Transverse colon (tissue), 3 donors: ENCODE results near the gene TMEM252.

Experiments used
- CTCF ChIP-seq, 5 experiments: fragments of 200-600 bp in 3 of 5; fragments of 450-650 bp in 2 of 5; sonication (generic) in 3 of 5; IDR thresholded peaks; 1 replicate in 2 of 5; 2 replicates in 3 of 5; pipeline ENCODE4 v1.5.1; 2016 to 2017; ENCODE audit warnings: antibody characterized with exemption in 5 of 5, inconsistent platforms in 3 of 5, mild to moderate bottlenecking in 2 of 5, moderate library complexity in 1 of 5
- EP300 ChIP-seq: sonication (generic); formaldehyde crosslinking; IDR thresholded peaks from one replicate; pipeline ENCODE4 v1.6.1; 2017; ENCODE audit warnings: antibody characterized with exemption, low read depth
- POLR2A ChIP-seq: fragments of 450-650 bp; IDR thresholded peaks from one replicate; pipeline ENCODE4 v1.6.1; 2016; ENCODE audit warnings: antibody characterized with exemption, mild to moderate bottlenecking, moderate library complexity

GRCh38 chr9:68523367-68523936, 17.2 kb downstream of the TMEM252 start:
- TF ChIP-seq CTCF (IDR thresholded peaks at IDR 0.05) (no peak), POLR2A (no peak), EP300 (no peak)
